Epithelial cell of proximal tubule (primary cell): ENCODE data around the gene NLRP2B. TPM values are rescaled to one million over a fixed set of nuclear protein-coding genes. Genes with fewer than 3 reads are reported as not detected.

Source experiments
- DNase-seq: peaks from one replicate; pipeline ENCODE4 v3.0.0-alpha.2; 2011; ENCODE audit warnings: low read depth
- H3K4me3 ChIP-seq: 2 replicates; pipeline ENCODE4 v1.5.1; 2011; ENCODE audit warnings: low read depth, mild to moderate bottlenecking, low read length
- total RNA-seq: library from RNA; depleted of rRNA; stranded (reverse); fragments of >200 nt; gene quantifications from 2 replicates; pipeline ENCODE4 v1.2.3, GENCODE V29; 2015
- TF ChIP-seq, protein P1 (sequence below): conservative IDR thresholded peaks from 2 replicates; pipeline ENCODE4 v1.5.1; 2012; ENCODE audit warnings: low read depth, mild to moderate bottlenecking, low read length

The NLRP2B gene
- total RNA-seq, 1 donor from 2014 or later, result not detected

DNA sequence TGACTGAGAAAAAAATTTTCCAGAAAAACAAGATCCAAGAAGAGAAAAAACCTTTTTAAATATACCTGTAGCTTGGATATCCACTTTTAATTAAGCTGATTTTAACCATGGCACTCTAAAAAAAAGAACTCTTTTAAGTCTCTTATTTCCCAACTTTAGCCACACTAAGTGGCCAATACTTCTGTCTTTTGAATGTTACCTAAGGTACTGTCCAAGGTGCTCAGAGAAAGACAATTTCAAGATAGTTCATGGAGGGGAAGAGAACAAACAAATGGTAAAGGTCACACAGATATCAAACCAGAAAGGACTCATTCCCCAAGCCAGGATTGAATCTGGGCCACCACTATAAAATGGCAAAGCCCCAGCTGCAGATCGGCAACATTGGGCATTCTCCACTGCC, 10.1 kb downstream of the NLRP2B start:
- TF ChIP-seq, protein P1, sequence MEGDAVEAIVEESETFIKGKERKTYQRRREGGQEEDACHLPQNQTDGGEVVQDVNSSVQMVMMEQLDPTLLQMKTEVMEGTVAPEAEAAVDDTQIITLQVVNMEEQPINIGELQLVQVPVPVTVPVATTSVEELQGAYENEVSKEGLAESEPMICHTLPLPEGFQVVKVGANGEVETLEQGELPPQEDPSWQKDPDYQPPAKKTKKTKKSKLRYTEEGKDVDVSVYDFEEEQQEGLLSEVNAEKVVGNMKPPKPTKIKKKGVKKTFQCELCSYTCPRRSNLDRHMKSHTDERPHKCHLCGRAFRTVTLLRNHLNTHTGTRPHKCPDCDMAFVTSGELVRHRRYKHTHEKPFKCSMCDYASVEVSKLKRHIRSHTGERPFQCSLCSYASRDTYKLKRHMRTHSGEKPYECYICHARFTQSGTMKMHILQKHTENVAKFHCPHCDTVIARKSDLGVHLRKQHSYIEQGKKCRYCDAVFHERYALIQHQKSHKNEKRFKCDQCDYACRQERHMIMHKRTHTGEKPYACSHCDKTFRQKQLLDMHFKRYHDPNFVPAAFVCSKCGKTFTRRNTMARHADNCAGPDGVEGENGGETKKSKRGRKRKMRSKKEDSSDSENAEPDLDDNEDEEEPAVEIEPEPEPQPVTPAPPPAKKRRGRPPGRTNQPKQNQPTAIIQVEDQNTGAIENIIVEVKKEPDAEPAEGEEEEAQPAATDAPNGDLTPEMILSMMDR, result no peak
- no peak for DNase-seq
- no peak overlapping the region for H3K4me3 ChIP-seq

DNA sequence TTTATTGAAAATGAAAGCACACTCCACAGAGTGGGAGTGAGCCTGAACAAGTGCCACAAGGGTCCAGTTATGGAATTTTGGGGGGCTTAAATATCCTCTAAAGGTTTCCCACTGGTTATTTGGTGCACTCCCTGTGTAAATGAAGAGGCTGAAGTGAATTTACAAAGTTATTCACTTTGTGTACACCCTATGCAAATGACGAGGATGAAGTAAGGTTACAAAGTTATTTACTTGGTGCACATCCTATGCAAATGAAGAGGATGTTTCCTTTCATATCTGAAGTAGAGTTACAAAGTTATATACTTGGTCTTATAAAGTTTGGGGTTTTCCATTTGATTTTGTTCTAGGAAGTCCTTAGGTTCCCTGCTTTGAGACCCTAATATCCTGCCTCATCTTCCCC, 13.1 kb downstream of the NLRP2B start:
- DNase-seq, result no peak
- TF ChIP-seq, protein P1, result no peak
- no peak overlapping the region for H3K4me3 ChIP-seq

DNA sequence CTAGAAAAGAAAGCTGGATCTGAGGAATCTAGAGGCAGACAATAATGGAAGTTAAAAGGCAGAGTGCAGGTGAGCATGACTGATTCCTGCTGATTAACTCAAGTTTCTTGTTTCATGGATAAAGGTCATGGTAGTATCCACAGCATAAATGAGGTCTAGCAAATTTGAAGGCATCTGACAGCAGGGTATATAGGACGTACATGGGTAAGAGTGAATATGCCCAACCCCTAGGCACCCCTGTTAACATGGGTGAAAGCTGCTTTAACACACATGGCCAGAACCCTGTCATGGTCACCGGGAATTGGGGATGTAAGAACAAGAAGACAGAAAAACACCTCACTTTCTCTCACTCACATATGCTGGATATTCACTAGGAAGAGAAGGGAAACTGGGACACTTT, 25.0 kb downstream of the NLRP2B start:
- TF ChIP-seq, protein P1, result no peak
- H3K4me3 ChIP-seq, result no peak overlapping the region
- DNase-seq, result no peak

DNA sequence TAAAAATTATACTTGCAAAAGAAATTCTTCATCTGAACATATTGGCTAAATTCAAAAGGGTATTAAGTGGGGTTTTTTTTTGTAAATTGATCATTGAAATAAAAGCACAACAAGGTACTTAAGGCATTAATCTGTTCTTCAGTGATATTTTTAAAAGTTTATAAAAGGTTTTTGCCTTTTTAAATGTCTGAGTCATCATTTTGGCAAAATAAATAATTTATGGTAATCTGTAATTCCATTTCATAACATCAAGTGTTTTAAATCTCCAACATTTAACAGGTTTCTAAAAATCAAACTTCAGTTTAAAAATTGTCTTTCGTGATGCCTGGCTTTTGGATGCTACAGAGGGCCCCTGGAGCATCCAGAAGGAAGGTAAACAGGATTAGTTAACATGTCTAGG, 27.4 kb downstream of the NLRP2B start:
- TF ChIP-seq, protein P1, result no peak
- DNase-seq, result no peak
- H3K4me3 ChIP-seq, result no peak overlapping the region

DNA sequence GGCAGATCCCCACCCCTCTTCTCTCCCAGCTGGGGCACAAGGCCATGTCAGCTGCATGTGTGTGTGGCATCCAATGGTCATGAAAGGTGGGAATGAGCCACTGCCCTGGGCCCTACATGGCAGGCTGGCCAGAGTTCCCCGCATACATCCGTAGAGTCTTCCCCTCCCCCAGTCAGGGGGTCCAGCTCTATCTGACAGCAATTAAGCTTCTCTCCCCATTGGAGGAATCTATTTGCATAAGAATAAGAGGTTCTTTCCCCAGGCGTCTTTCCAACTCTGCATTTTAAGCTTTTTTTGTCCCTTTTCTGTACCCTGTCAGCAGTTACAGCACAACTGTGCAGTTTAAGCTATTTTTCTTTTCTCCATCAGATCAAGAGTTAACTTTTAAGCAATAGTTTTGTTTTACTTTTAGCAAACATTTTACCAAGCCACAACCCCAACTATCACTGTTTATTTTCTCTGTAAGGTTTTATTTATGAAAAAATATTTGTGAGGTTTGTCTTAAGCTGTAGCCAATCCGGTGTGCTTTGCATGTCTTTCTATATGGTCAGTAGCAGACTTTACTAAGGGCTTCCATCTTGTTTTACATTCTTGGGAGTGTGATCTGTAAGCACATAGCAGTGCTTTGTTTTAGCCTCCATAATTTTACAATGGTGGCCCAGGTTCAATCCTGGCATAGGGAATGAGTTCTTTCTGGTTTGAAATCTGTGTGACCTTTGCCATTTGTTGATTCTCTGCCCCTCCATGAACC, 28.7 kb downstream of the NLRP2B start:
- TF ChIP-seq, protein P1, result no peak
- DNase-seq, result no peak
- no peak overlapping the region for H3K4me3 ChIP-seq

DNA sequence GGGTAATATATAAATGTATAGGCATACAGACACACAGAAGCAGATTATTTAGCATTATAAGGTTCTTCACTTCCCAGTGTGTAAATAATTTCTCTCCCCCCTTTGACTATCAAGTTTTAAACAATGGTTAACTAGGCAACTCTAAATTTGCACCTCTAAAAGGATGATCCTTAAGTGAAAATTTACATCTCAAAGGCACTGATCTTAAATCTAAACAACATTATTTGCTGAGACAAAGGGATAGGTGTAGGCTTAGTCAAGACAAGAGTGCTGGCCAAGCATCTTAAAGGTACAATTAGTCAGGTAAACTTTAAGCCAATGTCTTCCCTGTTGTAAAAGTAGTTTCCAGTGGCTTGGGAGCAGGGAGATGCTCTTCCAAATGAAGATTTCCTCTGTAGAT, 33.0 kb downstream of the NLRP2B start:
- no peak for DNase-seq
- no peak overlapping the region for H3K4me3 ChIP-seq
- TF ChIP-seq, protein P1, result no peak

DNA sequence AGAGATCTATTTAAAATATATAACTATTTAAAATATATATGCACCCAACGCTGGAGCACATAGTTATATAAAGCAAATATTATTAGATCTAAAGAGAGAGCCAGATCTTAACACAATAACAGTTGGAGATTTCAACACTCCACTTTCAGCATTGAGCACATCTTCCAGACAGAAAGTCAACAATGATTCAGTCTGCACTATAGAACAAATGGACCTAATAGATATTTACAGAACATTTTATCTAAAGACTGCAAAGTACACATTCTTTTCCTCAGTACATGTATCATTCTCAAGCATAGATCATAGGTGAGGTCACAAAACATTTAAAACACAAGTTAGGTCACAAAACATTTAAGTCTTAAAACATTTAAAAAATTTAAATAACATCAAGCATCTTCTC, 36.4 kb downstream of the NLRP2B start:
- TF ChIP-seq, protein P1, result no peak
- no peak overlapping the region for H3K4me3 ChIP-seq
- no peak for DNase-seq
